GM19025 (cell line): Measurements from ENCODE around the gene TAMALIN.

ENCODE experiments used
- ATAC-seq: cut with Tn5 transposase; IDR thresholded peaks from one replicate; pipeline ENCODE4 v1.9.1; 2021; ENCODE audit warnings: mild to moderate bottlenecking, low read depth, moderate library complexity; ENCODE audit not compliant: unreplicated experiment

The TAMALIN gene

DNA sequence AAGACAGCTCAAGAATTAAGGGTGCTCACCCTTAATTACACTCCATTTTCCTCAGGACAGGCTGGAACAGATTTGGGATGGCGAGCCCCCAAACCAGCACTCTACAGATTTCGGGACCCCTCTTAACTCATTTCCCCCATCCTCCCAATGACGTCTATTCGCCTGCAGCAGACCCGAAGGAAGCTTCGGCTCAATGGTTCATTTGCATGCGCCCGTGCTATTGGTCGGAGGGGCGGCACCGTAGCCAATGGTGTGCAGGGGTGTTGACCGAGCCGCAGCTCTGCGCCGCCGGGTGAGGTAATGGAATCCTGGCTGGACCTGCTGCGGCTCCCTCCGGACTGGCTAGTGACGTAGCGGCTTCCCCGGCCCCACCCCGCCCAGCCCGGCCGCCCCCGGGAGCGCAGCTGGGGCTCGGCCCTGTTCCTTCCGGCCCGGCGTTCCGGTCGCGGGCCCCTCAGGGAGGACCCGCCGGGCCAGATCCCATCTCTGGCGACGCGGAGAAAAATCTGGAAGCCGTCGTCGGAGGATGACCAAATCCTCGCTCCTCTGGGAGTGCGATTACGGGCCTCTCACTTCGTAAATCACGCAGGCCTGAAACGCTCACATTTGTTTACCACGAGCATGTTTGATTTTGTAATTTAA, 26.2 kb downstream of the TAMALIN start:
- ATAC-seq = peak; percentile 92

DNA sequence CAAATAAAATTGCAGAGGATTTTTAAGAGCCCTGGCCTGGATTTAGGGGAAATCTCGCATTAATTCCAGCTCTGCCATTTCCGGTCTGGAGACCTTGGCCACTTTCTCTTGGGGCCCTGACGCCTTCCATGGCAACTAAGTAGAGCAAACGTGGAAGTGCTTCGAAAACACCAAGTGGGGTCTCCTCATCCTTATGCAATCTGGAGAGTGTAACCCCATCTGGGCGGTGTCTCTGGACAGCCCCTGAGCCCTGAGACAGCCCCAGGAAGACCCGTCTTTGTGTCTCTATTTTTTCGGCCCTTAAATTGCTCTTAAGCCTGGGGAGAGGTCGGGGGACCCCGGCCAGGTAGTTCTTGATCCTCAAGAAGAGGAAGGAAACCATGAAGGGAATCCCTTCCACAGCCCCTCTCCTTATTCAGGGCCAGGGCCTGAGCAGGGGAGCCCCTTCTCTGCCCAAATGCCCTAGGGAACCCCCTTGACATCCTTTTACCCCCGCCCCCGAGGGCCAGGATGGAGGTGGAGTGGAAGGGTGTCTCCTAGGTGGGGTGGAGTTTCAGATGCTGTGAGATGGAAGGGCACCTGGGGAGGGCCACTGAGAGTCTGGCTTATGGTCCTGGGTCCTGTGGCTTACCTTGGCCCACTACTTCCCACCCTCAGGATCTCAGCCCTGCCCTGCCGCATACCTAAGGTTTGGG, 26.8 kb downstream of the TAMALIN start:
- ATAC-seq = no peak

DNA sequence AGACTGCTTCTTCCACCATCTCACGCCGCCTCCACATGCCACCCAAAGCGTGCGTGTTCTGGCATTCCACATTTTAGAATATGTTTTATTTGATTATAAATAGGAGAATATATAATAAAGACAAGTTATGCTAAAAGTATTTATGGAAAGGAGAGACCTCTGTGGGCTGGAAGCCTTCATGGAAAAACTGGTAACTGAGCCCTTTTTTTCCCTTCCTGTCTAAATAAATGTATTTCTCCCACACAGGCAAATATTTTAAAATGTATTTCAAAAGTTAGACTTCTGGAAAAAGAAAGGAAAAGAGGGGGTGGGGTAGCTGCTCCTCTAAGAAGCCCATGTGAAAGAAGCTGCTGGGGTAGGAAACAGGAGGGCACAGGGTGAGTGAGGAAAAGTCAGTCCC, 28.4 kb downstream of the TAMALIN start:
- ATAC-seq = no peak

DNA sequence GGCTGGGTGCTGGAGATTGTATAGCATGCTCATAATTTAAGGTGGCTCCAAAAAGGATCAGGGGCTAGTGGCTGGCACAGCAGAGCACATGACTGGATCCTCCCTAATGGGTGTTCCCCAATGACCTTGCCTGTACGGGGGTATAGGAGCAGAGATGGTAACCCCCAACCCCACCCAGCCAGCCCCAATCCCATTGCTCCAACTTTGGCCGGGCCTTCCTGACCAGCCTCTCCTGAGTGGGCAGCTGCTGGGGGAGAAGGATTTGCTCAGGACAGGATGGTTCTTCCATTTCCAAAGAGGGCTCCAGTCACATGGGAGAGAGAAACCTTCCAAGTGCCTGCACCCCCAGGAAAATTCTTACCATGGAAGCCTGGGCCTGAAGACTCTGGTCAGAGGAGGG, 29.2 kb downstream of the TAMALIN start:
- no peak for ATAC-seq

DNA sequence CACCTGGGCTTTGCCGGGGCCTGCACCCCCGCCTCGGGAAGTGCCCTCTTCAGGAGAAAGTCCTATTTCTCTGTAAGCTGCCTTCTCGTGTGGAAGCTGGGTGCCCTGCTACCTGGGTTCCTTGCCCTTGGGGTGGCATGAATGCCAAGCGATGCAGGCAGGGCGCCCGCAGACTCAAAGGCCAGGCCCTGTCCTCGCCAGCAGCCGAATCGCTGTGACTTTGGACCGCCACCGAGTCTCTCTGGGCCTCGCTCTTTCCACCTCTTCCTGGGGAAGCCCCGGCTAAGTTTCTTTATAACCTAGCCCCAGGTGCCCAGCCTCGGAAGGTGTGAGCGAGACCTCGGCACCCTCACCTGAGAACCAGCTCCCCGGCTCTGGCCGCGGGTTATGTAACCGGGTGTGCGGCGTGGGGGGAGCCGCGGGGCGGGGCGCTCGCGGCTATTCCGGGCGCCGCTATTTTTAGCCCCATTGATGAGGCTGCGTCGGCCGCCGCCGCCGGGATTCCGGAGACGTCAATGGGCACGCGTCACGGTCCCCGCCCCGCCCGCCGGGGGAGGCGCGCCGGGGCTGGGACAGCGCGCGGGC, 29.9 kb downstream of the TAMALIN start:
- peak; percentile 39 for ATAC-seq

DNA sequence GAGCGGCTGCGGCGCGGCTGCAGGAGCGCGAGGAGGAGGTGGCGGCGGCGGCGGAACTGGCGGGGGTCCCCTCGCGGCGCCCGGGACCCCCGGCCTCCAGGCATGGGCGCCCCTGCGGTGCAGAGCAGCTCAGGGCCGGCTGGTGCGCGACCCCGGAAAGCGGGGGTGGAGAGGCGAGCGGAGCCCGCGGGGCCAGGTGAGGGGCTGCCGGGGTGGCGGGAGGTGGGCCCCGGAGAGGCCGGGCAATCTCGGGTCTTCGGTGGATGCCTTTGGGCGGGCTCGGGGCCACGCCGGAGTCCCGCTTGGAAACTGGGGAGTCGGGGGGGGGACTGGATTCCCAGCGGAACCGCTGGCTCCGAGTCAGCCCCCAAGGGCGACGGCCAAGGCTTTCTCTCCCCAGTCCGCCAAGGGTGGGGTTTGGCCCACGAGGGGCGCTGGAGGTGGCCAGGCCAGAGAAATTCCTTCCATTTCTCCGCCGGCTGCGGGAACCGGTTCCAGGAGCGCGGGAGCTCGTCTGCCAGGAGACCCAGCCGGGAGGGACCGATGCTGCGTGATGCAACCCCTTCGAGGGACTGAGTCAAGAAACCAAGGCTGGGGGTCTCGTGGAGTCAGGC, 30.6 kb downstream of the TAMALIN start:
- no peak for ATAC-seq

DNA sequence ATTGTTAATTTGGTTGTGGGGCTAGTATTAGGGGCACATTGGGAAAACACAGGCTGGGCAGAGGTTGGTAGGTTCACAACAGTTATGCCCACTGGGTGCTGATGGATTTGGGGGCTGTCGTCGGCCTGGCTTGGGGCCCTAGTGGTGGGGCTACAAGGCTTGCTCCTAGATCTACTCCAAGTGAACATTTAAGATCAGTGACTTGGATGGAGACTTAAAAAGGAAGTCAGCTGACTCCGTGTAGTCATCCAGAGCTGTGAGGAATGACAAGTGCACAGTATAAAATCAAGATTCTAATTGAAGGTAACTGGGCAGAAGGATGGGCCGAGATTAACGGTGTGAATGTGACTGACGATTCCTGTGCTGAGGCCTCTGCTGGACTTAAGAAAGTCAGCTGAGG, 31.7 kb downstream of the TAMALIN start:
- no peak for ATAC-seq

DNA sequence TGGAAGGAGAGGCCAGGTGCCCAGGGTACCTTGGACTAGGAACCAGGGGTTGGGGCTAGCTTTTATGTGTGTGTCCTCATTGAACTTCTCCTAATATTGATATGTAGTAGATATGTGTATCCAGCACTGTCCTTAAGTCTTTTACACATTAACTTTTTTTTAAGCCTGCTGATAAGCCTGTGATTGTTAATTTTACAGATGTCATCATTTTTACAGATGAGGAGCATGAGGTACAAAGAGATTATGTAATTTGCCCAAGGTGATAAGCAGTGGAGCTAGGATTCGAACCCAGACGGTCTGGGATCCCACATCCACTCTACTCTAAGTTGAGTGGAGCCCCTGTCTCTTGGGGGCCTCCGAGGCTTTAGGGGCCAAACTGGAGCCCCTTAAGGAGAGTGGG, 34.3 kb downstream of the TAMALIN start:
- ATAC-seq = no peak

DNA sequence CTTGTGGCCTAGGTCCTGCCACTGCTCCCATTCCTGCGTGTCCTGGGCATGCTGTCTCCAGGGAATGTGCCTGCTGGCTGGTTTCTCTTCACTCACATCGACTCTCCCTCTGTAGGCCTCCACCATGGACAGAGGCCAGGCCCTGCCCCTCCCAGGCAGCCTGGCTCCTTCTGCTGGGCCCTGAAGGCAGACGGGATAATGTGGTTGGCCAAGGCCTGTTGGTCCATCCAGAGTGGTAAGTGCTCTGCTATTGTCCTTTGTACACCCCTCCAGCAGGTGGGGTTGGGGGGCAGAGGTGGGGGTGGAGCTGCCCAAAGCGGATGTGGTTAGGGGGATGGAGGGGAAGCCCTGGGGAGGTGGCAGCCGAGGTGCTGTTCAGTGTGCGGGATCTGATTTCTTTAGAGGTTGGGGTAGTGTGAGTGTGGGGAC, 35.0 kb downstream of the TAMALIN start:
- no peak for ATAC-seq

DNA sequence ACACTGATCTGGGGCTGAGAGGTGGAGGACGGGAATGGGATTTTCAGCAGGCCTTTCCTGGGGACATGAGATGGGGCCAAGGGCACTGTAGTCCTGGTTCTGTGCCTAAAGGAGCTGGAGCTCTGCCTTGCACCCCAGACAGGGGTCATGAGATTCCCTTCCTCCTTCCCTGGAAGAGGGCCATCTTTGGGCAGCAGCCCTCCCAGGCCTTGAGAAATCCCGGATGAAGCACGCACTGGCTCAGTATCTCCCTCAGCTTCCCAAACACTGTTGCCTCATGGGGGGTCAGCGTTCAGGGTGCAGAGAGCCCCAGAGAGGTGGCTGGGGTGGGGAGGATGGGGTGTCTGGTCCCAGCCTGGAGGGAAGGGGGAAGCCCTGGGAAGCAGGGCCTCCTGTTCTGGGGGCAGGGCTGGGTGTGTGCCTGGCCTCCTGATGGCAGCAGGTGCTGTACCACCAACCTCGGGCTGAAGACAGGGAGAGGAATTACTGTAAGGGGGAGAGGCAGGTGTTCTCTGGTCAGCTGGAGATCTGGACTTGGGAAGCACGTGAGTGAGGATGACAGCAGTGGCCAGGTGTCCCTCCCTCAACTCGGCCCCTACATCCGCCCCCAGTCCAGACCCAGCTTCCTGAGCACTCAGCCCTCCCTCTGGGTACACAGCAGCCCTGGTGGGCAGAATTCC, 36.1 kb downstream of the TAMALIN start:
- no peak for ATAC-seq

DNA sequence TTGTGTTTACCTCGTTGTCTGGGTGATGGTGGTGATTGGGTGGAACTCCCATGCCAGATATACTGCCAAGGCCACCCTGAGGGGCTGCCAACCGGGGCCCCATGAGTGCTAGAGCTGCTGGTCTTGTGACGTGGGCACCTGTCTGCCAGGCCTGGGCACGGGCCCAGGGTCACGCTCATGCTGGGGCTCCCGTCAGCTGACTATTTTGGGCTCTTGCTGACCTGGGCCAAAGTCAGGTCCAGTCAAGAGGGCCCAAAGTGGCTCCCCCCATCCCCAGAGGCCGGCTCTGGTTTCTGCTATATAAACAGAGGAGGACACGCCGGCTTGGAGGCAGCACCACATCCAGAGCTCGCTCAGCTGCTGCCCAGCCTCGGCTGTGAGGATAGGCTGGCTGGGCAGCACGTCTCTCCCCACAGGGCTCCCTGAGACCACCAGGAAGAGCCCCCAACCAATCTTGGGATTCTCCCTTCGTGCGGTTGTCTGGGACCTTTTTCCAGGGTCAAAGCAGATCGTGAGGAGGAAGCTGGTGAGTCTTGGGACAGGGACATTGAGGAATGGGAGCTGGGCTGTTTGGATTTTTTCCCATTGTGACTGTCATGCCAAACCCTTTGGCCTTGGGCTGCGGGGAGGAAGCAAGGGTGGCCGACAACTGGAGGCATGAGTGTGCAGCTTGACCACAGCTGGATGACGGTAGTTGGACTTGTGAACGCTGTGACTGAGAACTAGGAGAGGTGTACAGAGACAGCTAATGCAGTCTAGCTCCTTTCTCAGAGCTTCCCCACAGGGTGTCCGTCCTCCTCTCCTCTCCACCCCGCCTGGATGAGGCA, 36.9 kb downstream of the TAMALIN start:
- ATAC-seq = no peak

DNA sequence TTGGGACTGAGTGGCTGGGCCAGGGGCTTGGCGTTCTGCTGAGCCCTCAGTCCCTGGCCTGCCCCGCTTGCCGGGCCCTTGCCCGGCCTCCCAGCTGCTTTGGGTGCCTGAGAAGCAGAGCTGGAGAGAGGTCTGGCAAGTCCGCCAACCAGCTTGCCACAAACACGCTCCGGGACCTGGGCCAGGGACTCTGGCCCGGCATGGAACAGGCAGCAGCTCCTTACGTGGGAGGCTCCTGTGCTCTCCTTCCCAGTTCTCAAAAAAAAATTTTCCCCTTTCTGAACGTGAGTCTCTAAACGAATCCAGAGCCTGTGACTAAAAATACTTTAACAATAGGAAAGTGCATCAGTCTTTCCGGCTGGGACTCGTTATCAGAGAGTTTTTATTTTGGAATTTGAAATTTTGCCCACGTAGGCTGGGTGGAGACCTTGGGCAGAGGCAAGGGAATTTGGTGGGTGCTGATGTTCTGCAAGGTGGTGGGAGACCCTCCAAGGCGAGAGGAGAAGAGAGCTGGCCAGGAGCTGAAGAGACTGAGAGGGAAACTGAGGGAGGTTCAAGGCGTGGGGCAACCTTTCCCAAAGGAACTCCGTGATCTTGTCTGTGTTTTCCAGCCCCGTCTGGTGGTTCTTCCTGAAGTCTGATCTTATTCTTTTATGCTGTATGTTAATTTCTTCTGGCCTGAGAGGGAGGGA, 37.7 kb downstream of the TAMALIN start:
- ATAC-seq = no peak

DNA sequence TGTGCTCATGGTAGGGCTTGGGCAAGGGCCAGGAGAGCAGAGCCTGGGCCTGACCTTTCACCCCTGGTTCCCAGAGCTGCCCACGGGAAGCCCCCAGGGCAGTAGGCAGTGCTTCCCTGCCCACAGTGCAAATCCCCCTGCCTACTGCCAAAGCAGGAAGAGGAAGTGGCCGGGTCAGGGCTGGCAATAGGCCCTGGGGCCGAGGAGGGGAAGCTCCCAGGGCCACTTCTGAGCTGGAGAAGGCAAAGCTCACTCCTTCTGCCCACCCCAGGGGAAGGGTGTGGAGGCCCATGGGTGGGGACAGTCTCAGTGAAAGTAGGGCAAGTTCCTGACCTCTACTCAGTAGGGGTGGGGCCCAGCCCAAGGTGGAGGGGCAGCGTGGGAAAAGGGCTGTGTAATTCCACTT, 39.1 kb downstream of the TAMALIN start:
- no peak for ATAC-seq

DNA sequence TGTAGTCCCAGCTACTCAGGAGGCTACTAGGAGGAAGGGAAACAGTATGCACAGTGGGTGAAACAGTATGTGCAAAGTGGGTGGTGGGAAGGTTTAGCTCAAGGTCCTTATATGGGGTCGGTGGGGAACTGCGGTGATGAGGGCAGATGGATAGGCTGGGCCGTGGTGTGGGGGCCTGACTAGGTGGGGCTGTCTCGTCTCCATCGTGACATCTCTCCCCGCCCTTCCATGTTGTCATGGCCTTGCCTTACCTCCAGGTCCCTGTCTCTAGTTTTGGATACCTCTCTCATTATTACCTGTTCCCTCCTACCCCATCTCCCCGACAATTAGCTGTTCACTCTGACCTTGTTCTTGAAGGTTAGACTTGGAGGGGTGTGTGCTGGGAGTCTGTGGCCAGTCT, 40.1 kb downstream of the TAMALIN start:
- ATAC-seq = no peak

DNA sequence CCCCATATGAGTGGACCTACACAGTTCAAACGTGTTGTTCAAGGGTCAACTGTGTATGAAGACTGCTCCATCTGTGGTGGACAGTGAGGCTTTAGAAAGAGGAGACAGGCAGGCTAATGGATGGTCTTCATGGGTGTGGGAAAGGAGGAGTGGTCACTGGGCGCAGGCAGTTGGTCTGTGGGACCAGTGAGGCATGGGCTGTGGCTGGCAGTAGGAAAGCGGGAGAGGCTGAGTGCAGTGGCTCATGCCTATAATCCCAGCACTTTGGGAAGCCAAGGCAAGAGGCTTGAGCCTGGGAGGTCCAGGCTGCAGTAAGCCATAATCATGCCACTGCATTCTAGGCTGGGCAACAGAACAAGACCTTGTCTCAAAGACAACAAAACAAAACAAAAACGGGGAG, 42.5 kb downstream of the TAMALIN start:
- ATAC-seq = no peak

DNA sequence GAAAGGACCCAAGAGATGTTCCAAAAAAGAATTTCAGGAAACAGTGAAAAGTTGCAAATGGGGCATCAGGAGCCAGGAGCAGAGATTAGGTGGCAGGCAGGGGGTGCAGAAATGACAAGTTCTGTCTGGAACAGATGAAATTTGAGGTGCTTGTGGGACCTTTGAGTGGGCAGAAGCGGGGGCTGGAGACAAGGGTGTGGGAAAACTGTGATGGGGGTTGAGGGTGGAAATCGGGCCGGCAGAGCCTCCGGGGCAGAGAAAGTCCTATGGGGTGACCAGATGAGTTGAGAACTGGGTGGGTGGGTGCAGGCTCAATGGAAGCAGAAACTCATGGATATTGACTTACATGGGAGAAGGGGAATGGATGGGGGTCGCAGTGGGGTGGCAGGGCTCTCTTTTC, 42.9 kb downstream of the TAMALIN start:
- no peak for ATAC-seq

DNA sequence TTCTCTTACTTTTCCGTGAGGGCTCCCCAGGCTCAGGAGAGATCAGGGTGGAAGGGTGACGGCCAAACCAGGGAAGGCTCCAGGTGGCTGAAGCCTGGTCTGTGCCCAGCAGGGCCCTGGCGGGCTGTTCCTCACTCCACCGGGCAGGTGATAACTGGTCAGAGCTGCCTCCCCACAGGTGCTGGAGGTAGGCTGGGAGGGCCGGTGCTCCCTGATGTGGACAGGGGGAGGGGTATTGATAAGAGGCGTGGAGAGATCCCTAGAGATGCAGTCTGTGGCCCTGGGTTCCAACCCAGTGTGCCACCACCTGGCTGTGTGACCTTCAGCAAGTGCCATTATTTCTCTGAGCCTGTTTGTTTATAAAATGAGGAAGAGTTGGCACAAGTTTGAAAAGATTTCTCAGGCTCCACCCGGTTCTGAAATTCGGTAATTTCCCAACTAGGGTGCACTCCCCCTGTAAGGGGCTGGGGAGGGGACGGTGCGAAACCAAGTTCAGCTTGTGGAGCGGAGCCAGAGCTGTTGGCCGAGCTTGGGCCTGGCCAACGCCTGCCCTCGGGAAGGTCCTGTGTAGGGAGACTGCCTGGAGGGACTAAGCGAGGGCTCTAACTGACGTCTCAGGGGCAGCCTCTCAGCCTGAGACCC, 43.5 kb downstream of the TAMALIN start:
- ATAC-seq = no peak

DNA sequence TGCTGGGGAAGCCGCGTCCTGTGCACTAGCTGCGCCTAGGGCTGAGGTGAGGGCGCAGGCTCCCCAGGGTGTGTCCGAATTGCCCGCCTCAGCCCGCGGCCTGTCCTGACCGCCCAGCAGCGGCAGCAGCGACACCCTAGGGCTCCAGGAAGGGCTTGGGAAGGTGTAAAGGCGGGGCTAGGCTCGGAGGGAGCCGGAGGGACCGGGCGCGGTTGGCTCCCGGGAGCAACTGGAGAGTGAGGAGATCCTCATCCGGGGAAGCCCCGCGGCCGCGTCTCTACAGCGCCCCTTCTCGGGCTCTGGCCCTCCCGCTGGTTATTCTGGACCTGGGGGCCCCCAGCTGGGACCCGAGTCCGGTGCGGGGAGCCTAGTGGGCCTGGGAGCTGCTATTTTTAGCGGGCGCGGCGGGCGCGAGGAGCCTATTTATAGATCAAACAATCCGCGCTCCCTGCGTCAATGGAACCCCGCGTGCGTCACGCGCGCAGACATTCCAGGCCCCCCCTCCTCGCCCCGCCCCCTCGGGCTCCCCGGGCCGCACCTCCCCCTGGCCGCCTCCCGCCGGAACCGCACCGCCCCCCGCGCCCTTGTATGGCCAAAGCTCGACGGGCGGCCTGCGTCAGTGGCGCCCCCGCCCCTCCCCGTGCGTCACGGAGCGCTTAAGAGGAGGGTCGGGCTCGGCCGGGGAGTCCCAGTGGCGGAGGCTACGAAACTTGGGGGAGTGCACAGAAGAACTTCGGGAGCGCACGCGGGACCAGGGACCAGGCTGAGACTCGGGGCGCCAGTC, 44.2 kb downstream of the TAMALIN start, which contains the start of gene NR4A1:
Gene NR4A1, plus strand, starts transcription at position 685 of the 784 bp plus-strand sequence. CDS start 2,887 bp downstream, outside the sequence.
- ATAC-seq = peak; percentile 81
